8988T (cell line): ENCODE data around the gene SMCHD1.
"Not testable (repeated sequence)": the region's sequence is repeated elsewhere in the genome, so short reads cannot be mapped to it uniquely, and the experiment has no call there.

Experiments
- DNase-seq: peaks from one replicate; pipeline ENCODE4 v3.0.0; 2011

Gene SMCHD1

GRCh38 chr18:2723207-2723606 is 67.7 kb downstream of the SMCHD1 start:
- no peak for DNase-seq

- no peak for DNase-seq
Observed at GRCh38 chr18:2729757-2730156, 74.2 kb downstream of the SMCHD1 start.

- no peak for DNase-seq
Observed at GRCh38 chr18:2736823-2737222, 81.3 kb downstream of the SMCHD1 start.

- DNase-seq: not testable (repeated sequence)
Observed at GRCh38 chr18:2740082-2740481, 84.6 kb downstream of the SMCHD1 start.

- no peak for DNase-seq
Observed at GRCh38 chr18:2746274-2746673, 90.7 kb downstream of the SMCHD1 start.

- no peak for DNase-seq
Observed at GRCh38 chr18:2758309-2758708, 102.8 kb downstream of the SMCHD1 start.

- no peak for DNase-seq
Observed at GRCh38 chr18:2774669-2775068, 119.1 kb downstream of the SMCHD1 start.

GRCh38 chr18:2776601-2777000 is 121.1 kb downstream of the SMCHD1 start:
- no peak for DNase-seq

GRCh38 chr18:2777241-2777640 is 121.7 kb downstream of the SMCHD1 start:
- DNase-seq: no peak

GRCh38 chr18:2780750-2781149 is 125.2 kb downstream of the SMCHD1 start:
- no peak for DNase-seq

GRCh38 chr18:2787225-2787624 is 131.7 kb downstream of the SMCHD1 start:
- DNase-seq: no peak

- no peak for DNase-seq
Observed at GRCh38 chr18:2792395-2792794, 136.9 kb downstream of the SMCHD1 start.

- DNase-seq: no peak
Observed at GRCh38 chr18:2794159-2794558, 138.6 kb downstream of the SMCHD1 start.

GRCh38 chr18:2797951-2798350 is 142.4 kb downstream of the SMCHD1 start:
- DNase-seq: no peak

GRCh38 chr18:2799369-2799768 is 143.8 kb downstream of the SMCHD1 start:
- DNase-seq: no peak

GRCh38 chr18:2805970-2806943 is 150.7 kb downstream of the SMCHD1 start:
- no peak for DNase-seq

GRCh38 chr18:2808640-2809039 is 153.1 kb downstream of the SMCHD1 start:
- DNase-seq: not testable (repeated sequence)

GRCh38 chr18:2809666-2810183 is 154.2 kb downstream of the SMCHD1 start:
- not testable (repeated sequence) for DNase-seq

GRCh38 chr18:2811416-2811815 is 155.9 kb downstream of the SMCHD1 start:
- DNase-seq: no peak

- no peak for DNase-seq
Observed at GRCh38 chr18:2814928-2815327, 159.4 kb downstream of the SMCHD1 start.

GRCh38 chr18:2818281-2818680 is 162.8 kb downstream of the SMCHD1 start:
- DNase-seq: no peak

GRCh38 chr18:2821695-2822094 is 166.2 kb downstream of the SMCHD1 start:
- no peak for DNase-seq

GRCh38 chr18:2822213-2822921 is 166.8 kb downstream of the SMCHD1 start:
- DNase-seq: no peak

- no peak for DNase-seq
Observed at GRCh38 chr18:2823202-2823601, 167.7 kb downstream of the SMCHD1 start.
